H9 (cell line): ENCODE data around the gene ZFP37. TPM values are rescaled to one million over a fixed set of nuclear protein-coding genes. Genes with fewer than 3 reads are reported as not detected.
A peak's percentile ranks its signal among the peaks of the same experiment; 100 is the strongest.
"Not testable (repeated sequence)": the region's sequence is repeated elsewhere in the genome, so short reads cannot be mapped to it uniquely, and the experiment has no call there.

Source experiments
- DNase-seq: peaks from one replicate; pipeline ENCODE4 v3.0.0-alpha.2; 2017
- H2AFZ ChIP-seq: one replicate; pipeline ENCODE4 v1.6.1; 2013; ENCODE audit warnings: mild to moderate bottlenecking, low read length, control low read depth, moderate library complexity
- H2AK5ac ChIP-seq: 2 replicates; pipeline ENCODE4 v1.6.1; 2013; ENCODE audit warnings: low read length, control low read depth, mixed read lengths; ENCODE audit not compliant: insufficient read length
- H2BK120ac ChIP-seq: one replicate; pipeline ENCODE4 v1.6.1; 2013; ENCODE audit warnings: low read depth, mild to moderate bottlenecking, low read length, control low read depth, inconsistent platforms; ENCODE audit not compliant: poor library complexity, severe bottlenecking
- H2BK12ac ChIP-seq: 2 replicates; pipeline ENCODE4 v1.6.1; 2013; ENCODE audit warnings: low read length, control low read depth, mixed read lengths, low read depth; ENCODE audit not compliant: insufficient read length
- H2BK15ac ChIP-seq: 2 replicates; pipeline ENCODE4 v1.6.1; 2013; ENCODE audit warnings: low read depth, low read length, control low read depth
- H2BK20ac ChIP-seq: one replicate; pipeline ENCODE4 v1.6.1; 2013; ENCODE audit warnings: low read depth, mild to moderate bottlenecking, low read length, control low read depth, inconsistent platforms; ENCODE audit not compliant: poor library complexity, severe bottlenecking
- H2BK5ac ChIP-seq: 2 replicates; pipeline ENCODE4 v1.6.1; 2013; ENCODE audit warnings: low read length, control low read depth, mixed read lengths; ENCODE audit not compliant: insufficient read length
- H3K14ac ChIP-seq: 2 replicates; pipeline ENCODE4 v1.6.1; 2013; ENCODE audit warnings: low read length, control low read depth; ENCODE audit not compliant: insufficient read depth
- H3K18ac ChIP-seq: 2 replicates; pipeline ENCODE4 v1.6.1; 2013; ENCODE audit warnings: low read depth, mild to moderate bottlenecking, mixed read lengths, low read length, control low read depth; ENCODE audit not compliant: insufficient read length
- H3K23ac ChIP-seq: 2 replicates; pipeline ENCODE4 v1.6.1; 2013; ENCODE audit warnings: low read length, control low read depth, mixed read lengths, low read depth; ENCODE audit not compliant: insufficient read length
- H3K23me2 ChIP-seq: 2 replicates; pipeline ENCODE4 v1.6.1; 2013; ENCODE audit warnings: low read depth, mild to moderate bottlenecking, mixed read lengths, low read length, control low read depth; ENCODE audit not compliant: insufficient read length, poor library complexity, severe bottlenecking
- H3K27ac ChIP-seq: 2 replicates; pipeline ENCODE4 v1.5.1; 2013; ENCODE audit warnings: low read length, control low read depth, mixed read lengths, low read depth; ENCODE audit not compliant: insufficient read length
- H3K27me3 ChIP-seq: 2 replicates; pipeline ENCODE4 v1.6.1; 2013; ENCODE audit warnings: low read length, control low read depth, inconsistent platforms; ENCODE audit not compliant: insufficient read depth
- H3K4ac ChIP-seq: 2 replicates; pipeline ENCODE4 v1.6.1; 2013; ENCODE audit warnings: low read depth, mild to moderate bottlenecking, control low read depth, inconsistent platforms, low read length, moderate library complexity
- H3K4me1 ChIP-seq: 2 replicates; pipeline ENCODE4 v1.6.1; 2013; ENCODE audit warnings: low read length, control low read depth, inconsistent platforms; ENCODE audit not compliant: insufficient read depth
- H3K4me2 ChIP-seq: 2 replicates; pipeline ENCODE4 v1.6.1; 2013; ENCODE audit warnings: low read length, control low read depth, mixed read lengths; ENCODE audit not compliant: insufficient read length, insufficient read depth
- H3K56ac ChIP-seq: 2 replicates; pipeline ENCODE4 v1.6.1; 2013; ENCODE audit warnings: low read depth, mild to moderate bottlenecking, mixed read lengths, low read length, control low read depth; ENCODE audit not compliant: insufficient read length
- H3K79me1 ChIP-seq: 2 replicates; pipeline ENCODE4 v1.6.1; 2013; ENCODE audit warnings: low read depth, mild to moderate bottlenecking, moderate library complexity, low read length, control low read depth, inconsistent platforms; ENCODE audit not compliant: insufficient read depth, poor library complexity, severe bottlenecking
- H3K79me2 ChIP-seq: 2 replicates; pipeline ENCODE4 v1.6.1; 2013; ENCODE audit warnings: low read length, control low read depth, inconsistent platforms; ENCODE audit not compliant: insufficient read depth
- H3K9ac ChIP-seq: 2 replicates; pipeline ENCODE4 v1.6.1; 2013; ENCODE audit warnings: low read length, control low read depth, mixed read lengths; ENCODE audit not compliant: insufficient read length; ENCODE audit errors: extremely low read depth
- H3K9me3 ChIP-seq: one replicate; pipeline ENCODE4 v1.6.1; 2013; ENCODE audit warnings: low read depth, low read length, inconsistent platforms; ENCODE audit not compliant: control insufficient read depth
- H3T11ph ChIP-seq: one replicate; pipeline ENCODE4 v1.6.1; 2013; ENCODE audit warnings: mild to moderate bottlenecking, low read length, control low read depth, inconsistent platforms
- H4K20me1 ChIP-seq: one replicate; pipeline ENCODE4 v1.6.1; 2013; ENCODE audit not compliant: control insufficient read depth, insufficient read length, insufficient read depth
- H4K5ac ChIP-seq: 2 replicates; pipeline ENCODE4 v1.6.1; 2013; ENCODE audit warnings: low read depth, mild to moderate bottlenecking, mixed read lengths, low read length, control low read depth; ENCODE audit not compliant: insufficient read length
- H4K8ac ChIP-seq: replicated peaks from 2 replicates; pipeline ENCODE4 v1.6.1; 2013; ENCODE audit warnings: low read length, control low read depth, mixed read lengths, low read depth; ENCODE audit not compliant: insufficient read length
- H4K91ac ChIP-seq: 2 replicates; pipeline ENCODE4 v1.6.1; 2013; ENCODE audit warnings: low read depth, mild to moderate bottlenecking, moderate library complexity, mixed read lengths, low read length, control low read depth; ENCODE audit not compliant: insufficient read length
- H3K27ac Mint-ChIP-seq, 3 experiments: 2 replicates in 2 of 3; 3 replicates in 1 of 3; pipeline ENCODE4 v1.8.0; 2020 to 2021; ENCODE audit warnings: mixed read lengths in 3 of 3, mild to moderate bottlenecking in 1 of 3, moderate library complexity in 1 of 3
- H3K27me3 Mint-ChIP-seq: 2 replicates; pipeline ENCODE4 v1.8.0; 2021; ENCODE audit warnings: low read depth, mild to moderate bottlenecking, moderate library complexity, mixed read lengths
- H3K36me3 Mint-ChIP-seq, 3 experiments: 2 replicates in 2 of 3; 3 replicates in 1 of 3; pipeline ENCODE4 v1.8.0; 2020 to 2021; ENCODE audit warnings: low read depth in 3 of 3, mixed read lengths in 3 of 3; ENCODE audit not compliant: insufficient read depth in 1 of 3
- H3K4me1 Mint-ChIP-seq, 2 experiments: 2 replicates each; pipeline ENCODE4 v1.8.0; 2020; ENCODE audit warnings: mixed read lengths in 2 of 2
- H3K4me3 Mint-ChIP-seq, 2 experiments: 2 replicates in 1 of 2; 3 replicates in 1 of 2; pipeline ENCODE4 v1.8.0; 2020 to 2021; ENCODE audit warnings: mild to moderate bottlenecking in 2 of 2, mixed read lengths in 2 of 2, moderate library complexity in 1 of 2
- H3K9me3 Mint-ChIP-seq, 2 experiments: 2 replicates in 1 of 2; 3 replicates in 1 of 2; pipeline ENCODE4 v1.8.0; 2020; ENCODE audit warnings: mild to moderate bottlenecking in 2 of 2, mixed read lengths in 2 of 2, moderate library complexity in 1 of 2
- WGBS: extraction: QIAGEN DNeasy Blood & Tissue Kit; methylation state at CpG from one replicate; pipeline ENCODE4 v1.1.7; 2013; ENCODE audit warnings: missing lambda C conversion rate, low lambda C conversion rate, mixed read lengths; ENCODE audit not compliant: insufficient read length; ENCODE audit errors: extremely low coverage; 5-methylcytosine and 5-hydroxymethylcytosine counted together
- total RNA-seq: library from RNA; stranded (reverse); gene quantifications from 2 replicates; pipeline ENCODE4 v1.2.1, GENCODE V29; 2021

Gene ZFP37
- total RNA-seq, 1 experiment from 2014 or later, result 5.1 TPM

- not testable (repeated sequence) for H3K18ac ChIP-seq, H4K8ac ChIP-seq, H4K5ac ChIP-seq, H3K4me2 ChIP-seq, H3K23me2 ChIP-seq, H3K4me1 ChIP-seq, H3T11ph ChIP-seq, H3K23ac ChIP-seq, H2AFZ ChIP-seq, H3K4ac ChIP-seq, H3K4me1 Mint-ChIP-seq, H3K9me3 ChIP-seq, H2BK120ac ChIP-seq, H3K14ac ChIP-seq, H3K9ac ChIP-seq, DNase-seq, H3K79me2 ChIP-seq, H2BK15ac ChIP-seq, H4K20me1 ChIP-seq, H3K36me3 Mint-ChIP-seq, H3K79me1 ChIP-seq, H2BK20ac ChIP-seq, H3K56ac ChIP-seq, H4K91ac ChIP-seq, H2BK12ac ChIP-seq, H3K4me3 Mint-ChIP-seq, H3K27ac ChIP-seq, H2AK5ac ChIP-seq, H2BK5ac ChIP-seq, H3K27ac Mint-ChIP-seq
- H3K9me3 Mint-ChIP-seq, result peaks cover 10 to 13% of the 10 kb centered on the region in 2 experiments; a peak in 3 of 5 replicates
- H3K27me3 ChIP-seq, result peaks cover 28% of the 10 kb centered on the region
- H3K27me3 Mint-ChIP-seq, result peaks cover 13% of the 10 kb centered on the region
- no CpG with 5 or more reads among the region's 20 CpGs for whole genome bisulfite sequencing
Observed at GRCh38 chr9:113062932-113063310, 6.4 kb upstream of the ZFP37 start.

DNA sequence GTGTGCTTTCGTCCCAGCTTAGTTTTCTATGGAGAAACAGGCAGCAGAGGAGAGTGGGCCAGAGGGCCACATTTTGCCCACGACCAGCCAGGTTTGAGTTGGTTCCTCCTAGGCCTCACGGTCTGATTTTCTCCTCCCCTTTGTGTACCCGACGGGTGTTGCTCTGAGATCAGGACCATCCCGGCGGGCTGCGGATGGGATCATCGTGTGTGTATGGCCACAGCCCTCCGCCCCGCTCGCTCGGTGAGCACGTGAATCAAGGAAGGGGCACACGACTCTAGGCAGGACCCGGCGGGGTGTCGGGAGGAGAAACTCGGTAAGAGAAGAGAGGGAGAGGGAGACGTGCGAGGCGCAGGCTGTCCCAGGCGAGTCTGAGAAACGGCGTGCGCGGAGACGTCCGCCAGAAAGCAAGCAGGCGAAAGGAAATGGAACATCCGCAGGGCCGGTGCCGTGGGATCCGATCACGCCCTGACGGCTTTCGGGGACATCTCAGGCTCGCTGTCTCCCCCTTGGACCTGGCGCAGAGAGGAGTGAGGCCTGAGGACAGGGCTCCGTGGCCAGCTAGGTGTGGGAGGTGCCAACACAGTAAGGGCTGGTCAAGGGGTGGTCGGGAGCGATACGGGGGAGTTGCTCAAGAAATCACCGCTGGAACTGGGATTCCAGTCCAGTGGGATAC is 5.9 kb upstream of the ZFP37 start:
- not testable (repeated sequence) for H3K23me2 ChIP-seq, H3K27ac ChIP-seq, H2BK120ac ChIP-seq, H3K79me2 ChIP-seq, H3K27ac Mint-ChIP-seq, H3K79me1 ChIP-seq, H3K9ac ChIP-seq, H3T11ph ChIP-seq, H3K4me2 ChIP-seq, H4K91ac ChIP-seq, H2BK15ac ChIP-seq, H4K20me1 ChIP-seq, H4K8ac ChIP-seq, H3K23ac ChIP-seq, H2BK20ac ChIP-seq, H3K4ac ChIP-seq, H4K5ac ChIP-seq, H3K56ac ChIP-seq, H3K4me3 Mint-ChIP-seq, H3K4me1 ChIP-seq, H2BK5ac ChIP-seq, H2AFZ ChIP-seq, H3K4me1 Mint-ChIP-seq, H3K18ac ChIP-seq, H3K36me3 Mint-ChIP-seq, H3K14ac ChIP-seq, H2AK5ac ChIP-seq, H3K9me3 ChIP-seq, H2BK12ac ChIP-seq
- peaks cover 28% of the 10 kb centered on the region for H3K27me3 ChIP-seq
- H3K9me3 Mint-ChIP-seq, result peaks cover 10 to 13% of the 10 kb centered on the region in 2 experiments; a peak in 3 of 5 replicates
- peak; percentile 25 for DNase-seq
- no CpG with 5 or more reads among the region's 44 CpGs for WGBS
- H3K27me3 Mint-ChIP-seq, result peaks cover 13% of the 10 kb centered on the region
